ENCODE data around the gene ERI2.
A peak's percentile ranks its signal among the peaks of the same experiment; 100 is the strongest.

The ERI2 gene

DNA sequence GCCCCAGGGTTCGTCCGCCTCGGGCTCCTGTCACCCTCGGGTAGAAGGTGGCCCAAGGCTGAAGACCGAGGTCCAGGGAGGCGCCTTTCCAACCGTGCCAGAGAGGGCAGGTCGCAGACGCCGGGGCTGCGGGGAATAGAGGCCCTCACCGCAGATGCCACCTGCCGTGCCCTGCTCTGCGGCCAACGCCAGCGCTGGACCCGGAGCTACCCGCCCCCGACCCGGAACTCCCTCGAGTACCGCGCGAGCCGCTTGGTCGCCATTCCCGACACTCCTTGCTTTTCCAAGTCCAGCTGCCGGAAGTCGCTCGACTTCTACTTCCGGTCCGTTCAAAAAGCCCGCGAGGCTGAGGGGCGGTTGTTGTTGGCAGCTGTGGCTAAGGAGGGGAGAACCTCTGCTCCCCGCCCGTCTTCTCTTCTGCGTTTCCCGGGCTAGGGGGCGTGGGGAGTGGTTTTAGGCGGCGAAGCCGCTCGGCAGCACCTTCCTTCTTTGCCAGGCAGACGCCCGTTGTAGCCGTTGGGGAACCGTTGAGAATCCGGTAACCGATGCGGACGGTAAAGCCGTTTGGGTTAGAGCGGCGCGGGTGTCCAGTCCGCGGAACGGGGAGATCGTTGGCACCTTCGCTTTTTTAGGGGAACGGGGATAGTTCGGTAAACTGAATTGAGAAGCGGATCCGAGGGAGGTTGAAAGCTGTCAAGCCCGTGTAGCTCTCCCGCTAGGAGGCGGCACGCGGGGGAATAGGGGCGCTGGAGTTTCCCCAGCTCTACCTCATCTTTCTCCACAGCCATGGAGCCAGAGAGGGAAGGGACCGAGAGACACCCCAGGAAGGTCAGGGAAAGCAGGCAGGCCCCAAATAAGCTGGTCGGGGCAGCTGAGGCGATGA, at the start of gene ERI2, which contains the start of gene REXO5:
TSS of gene ERI2 (minus strand) at position 305 of the 883 bp plus-strand sequence. CDS start at position 263, 42 bp downstream.
TSS of gene REXO5 (plus strand) at position 360 of the 883 bp plus-strand sequence. CDS start at position 787, 427 bp downstream.
- H3K4me3 Mint-ChIP-seq = peak within 1 kb of the TSS; percentile 95 to 99 (median 98)
- peak within 1 kb of the TSS; percentile 92 to 96 (median 95) for H3K27ac Mint-ChIP-seq
- TF ChIP-seq CTCF (IDR thresholded peaks at IDR 0.05; ENCODE audit: unreplicated experiment in 3 of 3) = peak in 2 of 3 experiments; percentile 35 to 48
- H3K27me3 Mint-ChIP-seq (ENCODE audit: low read depth) = no peaks in the 10 kb centered on the region
- no peaks in the 10 kb centered on the region for H3K9me3 Mint-ChIP-seq
- H3K36me3 Mint-ChIP-seq (ENCODE audit: low read depth) = no peaks in the 10 kb centered on the region
- peaks cover 12% of the 10 kb centered on the region for H3K4me1 Mint-ChIP-seq

DNA sequence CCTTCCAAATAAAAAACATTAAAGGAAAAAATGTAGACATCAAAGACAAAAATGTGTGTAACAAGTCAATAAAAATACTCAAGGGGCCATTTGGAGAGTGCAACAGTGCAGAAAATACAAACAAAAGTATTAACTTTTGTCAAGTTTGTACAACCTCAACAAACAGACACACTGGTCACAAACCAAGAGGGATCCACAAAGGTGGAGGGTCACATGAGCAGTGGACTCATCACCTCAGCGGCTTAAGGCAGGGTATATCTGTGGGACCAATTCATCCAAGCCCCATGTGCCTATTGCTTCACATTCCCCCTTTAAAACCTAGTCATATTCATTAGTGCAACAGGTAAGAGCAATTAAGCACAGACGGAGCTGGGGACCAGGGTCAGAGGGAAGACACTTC, 48.7 kb upstream of the ERI2 start:
- peaks cover 29% of the 10 kb centered on the region for H3K4me1 Mint-ChIP-seq
- H3K4me3 Mint-ChIP-seq = no peak overlapping the region
- no peaks in the 10 kb centered on the region for H3K9me3 Mint-ChIP-seq
- peaks cover 41% of the 10 kb centered on the region for H3K36me3 Mint-ChIP-seq (ENCODE audit: low read depth)
- TF ChIP-seq CTCF (IDR thresholded peaks at IDR 0.05; ENCODE audit: unreplicated experiment in 3 of 3) = no peak
- no peaks in the 10 kb centered on the region for H3K27me3 Mint-ChIP-seq (ENCODE audit: low read depth)
- H3K27ac Mint-ChIP-seq = no peak overlapping the region

DNA sequence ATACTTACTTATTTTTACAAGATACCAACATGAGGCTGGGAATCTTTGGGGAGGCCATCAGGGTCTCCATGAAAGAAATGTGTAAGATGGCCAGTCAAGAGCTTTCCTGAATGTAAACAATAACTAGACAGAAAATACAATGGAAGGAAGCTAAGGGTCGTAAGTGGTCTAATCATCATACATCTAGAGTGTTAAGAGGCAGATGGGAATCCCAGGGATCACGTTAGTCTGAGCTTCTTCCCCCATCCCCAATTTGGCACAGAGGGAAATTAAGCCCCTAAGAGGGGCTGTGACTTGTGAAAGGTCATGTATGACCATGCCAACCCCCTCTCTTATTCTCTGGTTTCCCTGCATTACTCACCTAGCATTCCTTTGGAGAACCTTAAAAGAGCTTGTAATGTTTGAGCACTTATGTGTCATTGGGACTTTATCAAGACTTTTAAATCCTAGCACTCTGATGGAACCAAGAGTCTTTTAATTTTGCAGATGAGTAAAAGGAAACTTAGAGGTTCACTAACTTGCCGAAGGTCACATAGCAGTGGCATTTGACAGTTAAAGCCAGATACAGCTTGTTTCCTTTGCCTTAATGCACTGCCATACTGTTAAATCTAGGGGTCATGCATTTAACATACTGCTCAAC, 47.8 kb upstream of the ERI2 start:
- Mint-ChIP-seq H3K4me3 (no peak overlapping the region), H3K27me3 (ENCODE audit: low read depth) (no peaks in the 10 kb centered on the region), H3K9me3 (no peaks in the 10 kb centered on the region), H3K36me3 (ENCODE audit: low read depth) (peaks cover 33% of the 10 kb centered on the region), H3K4me1 (peaks cover 30% of the 10 kb centered on the region), H3K27ac (no peak overlapping the region)
- no peak for TF ChIP-seq CTCF (IDR thresholded peaks at IDR 0.05; ENCODE audit: unreplicated experiment in 3 of 3)

DNA sequence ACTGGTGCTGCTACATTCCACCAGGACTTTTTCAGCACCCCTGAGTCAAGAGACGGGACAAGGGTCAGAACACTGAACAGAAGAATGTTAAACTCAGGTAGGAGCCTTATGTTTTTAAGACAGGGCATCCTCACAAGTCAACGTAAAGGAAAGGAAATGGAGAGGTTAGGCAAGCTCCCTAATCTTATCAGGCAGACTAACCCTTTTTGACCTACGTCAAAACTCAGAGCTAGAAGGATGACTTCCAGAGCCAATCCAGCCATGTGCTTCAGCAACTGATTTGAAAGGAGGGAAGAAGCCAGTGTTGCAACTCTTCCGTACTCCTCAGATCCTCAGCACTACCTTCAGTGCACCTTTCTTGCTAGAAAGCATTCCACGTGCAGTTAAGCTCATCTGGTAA, 46.9 kb upstream of the ERI2 start:
- Mint-ChIP-seq H3K4me3 (no peak overlapping the region), H3K27me3 (ENCODE audit: low read depth) (no peaks in the 10 kb centered on the region), H3K4me1 (peaks cover 30% of the 10 kb centered on the region), H3K27ac (peak overlapping the region in 2 of 3 experiments; percentile 71 to 92), H3K36me3 (ENCODE audit: low read depth) (peaks cover 30% of the 10 kb centered on the region), H3K9me3 (no peaks in the 10 kb centered on the region)
- no peak for TF ChIP-seq CTCF (IDR thresholded peaks at IDR 0.05; ENCODE audit: unreplicated experiment in 3 of 3)

DNA sequence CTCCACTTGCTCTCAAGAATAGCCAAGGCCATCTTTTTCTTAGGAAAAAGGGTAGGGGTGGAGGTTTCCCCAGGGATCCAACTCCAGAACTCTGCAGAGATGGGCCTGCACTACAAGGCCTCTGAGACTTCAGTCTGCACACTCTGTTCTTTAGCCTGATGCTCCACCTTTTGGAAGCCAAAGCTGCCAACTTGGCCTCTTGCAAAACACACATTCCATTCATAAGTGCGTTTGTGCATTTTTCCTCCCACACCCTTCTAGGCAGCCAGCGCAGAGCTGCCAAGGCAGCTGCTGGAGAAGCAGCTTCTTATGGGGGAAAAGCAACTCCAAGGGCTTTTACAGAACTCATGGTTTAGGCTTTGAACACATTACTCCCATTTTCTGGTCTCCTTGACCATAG, 45.3 kb upstream of the ERI2 start:
- no peak for TF ChIP-seq CTCF (IDR thresholded peaks at IDR 0.05; ENCODE audit: unreplicated experiment in 3 of 3)
- Mint-ChIP-seq H3K36me3 (ENCODE audit: low read depth) (peaks cover 30% of the 10 kb centered on the region), H3K4me3 (no peak overlapping the region), H3K27ac (peak overlapping the region; percentile 84 to 92 (median 91)), H3K9me3 (no peaks in the 10 kb centered on the region), H3K4me1 (peaks cover 30% of the 10 kb centered on the region), H3K27me3 (ENCODE audit: low read depth) (no peaks in the 10 kb centered on the region)

Data from nephron (organoid).